Activated naive CD4-positive, alpha-beta T cell treated with anti-CD3 and anti-CD28 coated beads, Interleukin-2, amount 10 ng/mL, durations not matched to agents 7 days and 5 days (primary cell): Measurements from ENCODE around the gene TJP3.
"Not testable (repeated sequence)": the region's sequence is repeated elsewhere in the genome, so short reads cannot be mapped to it uniquely, and the experiment has no call there.

Source experiments
- CTCF ChIA-PET: fragments of 350-600 bp; sonication (Branson Sonifier 250); formaldehyde crosslinking; loops from one replicate; lab custom pipeline; 2021; ENCODE audit warnings: antibody characterized with exemption; lab: Charles Lee
- DNase-seq: peaks from one replicate; pipeline ENCODE4 v3.0.0-alpha.2; 2020
- H3K27ac Mint-ChIP-seq: one replicate; pipeline ENCODE4 v1.8.0; 2021; ENCODE audit warnings: mild to moderate bottlenecking, moderate library complexity, mixed read lengths
- H3K27me3 Mint-ChIP-seq: one replicate; pipeline ENCODE4 v1.8.0; 2021; ENCODE audit warnings: mild to moderate bottlenecking, mixed read lengths
- H3K36me3 Mint-ChIP-seq: one replicate; pipeline ENCODE4 v1.8.0; 2021; ENCODE audit warnings: mixed read lengths
- H3K4me1 Mint-ChIP-seq: one replicate; pipeline ENCODE4 v1.8.0; 2021; ENCODE audit warnings: mixed read lengths
- H3K4me3 Mint-ChIP-seq: one replicate; pipeline ENCODE4 v1.8.0; 2021; ENCODE audit warnings: mild to moderate bottlenecking, moderate library complexity, mixed read lengths
- H3K9me3 Mint-ChIP-seq: one replicate; pipeline ENCODE4 v1.8.0; 2021; ENCODE audit warnings: mixed read lengths

TJP3 gene

DNA sequence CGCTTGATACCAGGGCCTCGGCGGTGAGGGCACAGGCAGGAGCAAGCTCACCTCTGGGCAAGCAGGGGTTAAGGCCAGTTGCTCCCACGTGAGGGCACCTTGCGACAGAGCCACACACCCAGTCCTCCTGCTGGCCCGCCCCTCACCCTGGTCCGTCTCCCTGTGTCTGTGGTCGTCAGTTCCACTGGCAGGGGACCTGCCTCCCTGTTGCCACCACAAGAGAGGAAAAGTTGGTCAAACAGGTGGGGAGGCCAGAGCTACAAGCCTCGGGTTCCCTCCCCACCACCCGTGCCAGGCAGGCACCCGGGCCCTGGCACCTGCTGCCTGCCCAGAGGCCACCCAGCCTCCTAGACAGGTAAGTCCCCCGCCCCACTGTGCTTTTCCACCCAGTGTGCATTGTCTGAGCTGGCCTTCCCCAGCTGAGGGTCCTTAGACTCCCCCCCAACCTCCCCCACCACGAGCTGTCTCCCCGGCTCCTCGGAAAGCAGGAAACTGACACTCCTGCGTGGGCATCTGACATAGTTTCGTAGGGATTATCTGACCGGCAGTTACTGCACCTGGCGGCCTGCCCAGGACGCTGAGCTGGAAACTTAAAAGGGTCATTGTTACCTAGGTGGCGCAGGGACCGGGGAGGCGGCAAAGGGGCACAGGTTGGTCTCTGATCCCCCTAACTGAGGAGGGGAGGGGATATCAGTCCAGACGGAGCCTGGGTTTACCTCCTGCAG lies at the start of gene TJP3:
Gene TJP3, plus strand, starts transcription at position 178 of the 725 bp plus-strand sequence. CDS start 20,049 bp downstream, outside the sequence.
- H3K27me3 Mint-ChIP-seq = peaks cover 63% of the 10 kb centered on the region
- H3K9me3 Mint-ChIP-seq = no peaks in the 10 kb centered on the region
- CTCF ChIA-PET = interaction anchor here (0.7 to 4.5 kb wide), 8 partner anchors 9 to 113 kb away, joined by 3 to 21 read pairs (median 4); no protein-coding TSS in a partner anchor
- H3K4me1 Mint-ChIP-seq = peaks cover 4% of the 10 kb centered on the region
- no peaks in the 10 kb centered on the region for H3K36me3 Mint-ChIP-seq
- no peak for DNase-seq
- H3K27ac Mint-ChIP-seq = no peak within 1 kb of the TSS
- no peak within 1 kb of the TSS for H3K4me3 Mint-ChIP-seq

DNA sequence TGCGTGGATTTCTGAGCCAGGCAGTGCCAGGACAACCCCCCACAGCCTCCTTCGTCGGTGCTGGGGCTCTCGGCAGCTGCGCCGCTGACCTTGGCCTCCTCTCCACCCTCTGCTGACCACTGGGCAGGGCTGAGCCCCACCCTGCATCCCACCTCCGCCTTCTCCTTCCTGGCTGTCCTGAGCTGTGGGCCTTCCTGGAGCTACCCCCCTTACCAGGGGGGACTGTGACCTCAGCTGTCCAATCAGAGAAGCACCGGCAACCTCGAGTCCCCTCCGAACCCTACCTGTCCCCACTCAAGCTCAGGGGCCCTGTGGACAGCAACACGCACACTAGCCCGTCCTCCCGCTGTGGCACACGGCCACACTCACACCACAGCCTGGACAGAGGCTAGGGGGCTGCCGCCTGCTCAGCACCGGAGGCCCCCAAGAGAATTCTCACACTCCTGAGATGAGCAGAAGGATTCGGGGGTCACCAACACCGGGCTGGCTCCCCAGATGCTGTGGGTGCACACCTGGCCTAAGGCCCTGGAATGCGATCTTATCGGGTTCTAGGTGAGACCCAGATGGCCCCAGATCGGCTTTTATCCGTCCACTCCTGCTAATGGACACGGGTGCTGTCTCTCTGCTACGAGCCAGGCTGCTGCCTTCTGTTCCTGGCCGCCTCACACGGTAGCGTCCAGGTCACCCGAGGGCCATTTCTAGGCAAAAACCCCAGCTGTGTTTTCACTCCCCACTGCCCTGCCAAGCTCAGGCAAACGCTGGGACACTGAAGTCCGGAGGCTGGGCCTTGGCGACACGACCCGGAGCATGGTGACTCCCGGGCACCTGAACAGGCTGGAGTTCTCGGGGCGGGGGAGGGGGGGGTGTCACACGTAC lies 49.1 kb upstream of the TJP3 start:
- Mint-ChIP-seq H3K36me3 (peaks cover 13% of the 10 kb centered on the region), H3K4me1 (no peaks in the 10 kb centered on the region), H3K4me3 (no peak overlapping the region), H3K27me3 (no peaks in the 10 kb centered on the region), H3K27ac (no peak overlapping the region), H3K9me3 (no peaks in the 10 kb centered on the region)
- CTCF ChIA-PET = no interaction called here
- DNase-seq = no peak

GRCh38 chr19:3659746-3660112 lies 48.5 kb upstream of the TJP3 start:
- Mint-ChIP-seq H3K9me3 (no peaks in the 10 kb centered on the region), H3K27ac (no peak overlapping the region), H3K36me3 (peaks cover 13% of the 10 kb centered on the region), H3K4me1 (no peaks in the 10 kb centered on the region), H3K4me3 (no peak overlapping the region), H3K27me3 (no peaks in the 10 kb centered on the region)
- CTCF ChIA-PET = no interaction called here
- DNase-seq = no peak

- no peaks in the 10 kb centered on the region for H3K27me3 Mint-ChIP-seq
- DNase-seq = no peak
- H3K36me3 Mint-ChIP-seq = peaks cover 13% of the 10 kb centered on the region
- no peaks in the 10 kb centered on the region for H3K4me1 Mint-ChIP-seq
- H3K27ac Mint-ChIP-seq = no peak overlapping the region
- no peaks in the 10 kb centered on the region for H3K9me3 Mint-ChIP-seq
- CTCF ChIA-PET = interaction anchor here (0.7 to 1.9 kb wide), 2 partner anchors 13 to 47 kb away, joined by 3 to 7 read pairs; partner anchors contain the start of gene TJP3
- H3K4me3 Mint-ChIP-seq = no peak overlapping the region
Observed at GRCh38 chr19:3660493-3661219, 47.5 kb upstream of the TJP3 start.

GRCh38 chr19:3661284-3662238 lies 46.6 kb upstream of the TJP3 start:
- no peak for DNase-seq
- Mint-ChIP-seq H3K27ac (no peak overlapping the region), H3K36me3 (peaks cover 13% of the 10 kb centered on the region), H3K4me3 (no peak overlapping the region), H3K27me3 (no peaks in the 10 kb centered on the region), H3K9me3 (no peaks in the 10 kb centered on the region), H3K4me1 (no peaks in the 10 kb centered on the region)
- CTCF ChIA-PET = interaction anchor here (0.7 to 1.9 kb wide), 3 partner anchors 13 to 49 kb away, joined by 3 to 7 read pairs (median 3); partner anchors contain the start of gene TJP3

DNA sequence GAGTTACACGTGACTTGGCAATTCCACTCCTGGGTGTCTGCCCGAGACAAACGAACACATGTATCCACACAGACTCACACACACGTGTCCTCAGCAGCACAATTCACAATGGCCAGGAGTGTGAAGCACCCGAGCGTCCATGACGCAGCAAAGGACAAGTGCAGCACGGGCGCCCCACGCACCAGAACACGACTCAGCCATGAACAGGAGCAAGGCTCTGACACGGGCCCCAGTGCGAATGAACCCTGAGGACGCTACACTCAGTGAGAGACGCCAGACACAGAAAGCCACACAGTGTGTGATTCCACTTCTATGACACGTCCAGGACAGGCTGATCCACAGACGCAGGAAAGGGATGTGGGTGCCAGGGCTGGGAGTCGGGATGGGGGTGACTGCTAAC lies 44.3 kb upstream of the TJP3 start:
- H3K27ac Mint-ChIP-seq = no peak overlapping the region
- no peaks in the 10 kb centered on the region for H3K4me1 Mint-ChIP-seq
- H3K4me3 Mint-ChIP-seq = no peak overlapping the region
- CTCF ChIA-PET = no interaction called here
- H3K36me3 Mint-ChIP-seq = peaks cover 7% of the 10 kb centered on the region
- no peak for DNase-seq
- H3K27me3 Mint-ChIP-seq = no peaks in the 10 kb centered on the region
- H3K9me3 Mint-ChIP-seq = no peaks in the 10 kb centered on the region

- no peaks in the 10 kb centered on the region for H3K27me3 Mint-ChIP-seq
- CTCF ChIA-PET = interaction anchor here (3.8 to 4.4 kb wide), 2 partner anchors 37 to 42 kb away, joined by 16 to 21 read pairs; partner anchors contain the start of gene TJP3
- peaks cover 7% of the 10 kb centered on the region for H3K36me3 Mint-ChIP-seq
- no peaks in the 10 kb centered on the region for H3K9me3 Mint-ChIP-seq
- no peak overlapping the region for H3K27ac Mint-ChIP-seq
- no peak overlapping the region for H3K4me3 Mint-ChIP-seq
- DNase-seq = no peak
- H3K4me1 Mint-ChIP-seq = no peaks in the 10 kb centered on the region
Observed at GRCh38 chr19:3664879-3665642, 43.1 kb upstream of the TJP3 start.

- Mint-ChIP-seq H3K36me3 (peaks cover 5% of the 10 kb centered on the region), H3K4me3 (no peak overlapping the region), H3K27ac (no peak overlapping the region), H3K27me3 (peaks cover 4% of the 10 kb centered on the region), H3K9me3 (no peaks in the 10 kb centered on the region), H3K4me1 (peaks cover 4% of the 10 kb centered on the region)
- CTCF ChIA-PET = interaction anchor here (0.6 to 4.4 kb wide), 6 partner anchors 31 to 290 kb away, joined by 3 to 21 read pairs (median 8); partner anchors contain the start of genes PIP5K1C and TJP3
- peak; percentile 84 for DNase-seq
Observed at GRCh38 chr19:3665681-3666544, 42.3 kb upstream of the TJP3 start.

- not testable (repeated sequence) for H3K4me1 Mint-ChIP-seq, H3K4me3 Mint-ChIP-seq, H3K36me3 Mint-ChIP-seq, DNase-seq, H3K9me3 Mint-ChIP-seq, H3K27ac Mint-ChIP-seq, H3K27me3 Mint-ChIP-seq
- CTCF ChIA-PET = interaction anchor here (0.8 to 4.4 kb wide), 5 partner anchors 30 to 183 kb away, joined by 3 to 21 read pairs (median 9); partner anchors contain the start of genes PIP5K1C and TJP3
Observed at GRCh38 chr19:3666545-3666856, 41.7 kb upstream of the TJP3 start.

- H3K36me3 Mint-ChIP-seq = peaks cover 5% of the 10 kb centered on the region
- H3K27me3 Mint-ChIP-seq = peaks cover 13% of the 10 kb centered on the region
- DNase-seq = no peak
- no peak overlapping the region for H3K4me3 Mint-ChIP-seq
- no peak overlapping the region for H3K27ac Mint-ChIP-seq
- no peaks in the 10 kb centered on the region for H3K9me3 Mint-ChIP-seq
- CTCF ChIA-PET = interaction anchor here (1.7 to 4.4 kb wide), 4 partner anchors 29 to 40 kb away, joined by 8 to 21 read pairs (median 12); partner anchors contain the start of genes PIP5K1C and TJP3
- peaks cover 15% of the 10 kb centered on the region for H3K4me1 Mint-ChIP-seq
Observed at GRCh38 chr19:3667037-3667638, 41.0 kb upstream of the TJP3 start.

- no peak overlapping the region for H3K27ac Mint-ChIP-seq
- H3K27me3 Mint-ChIP-seq = peaks cover 15% of the 10 kb centered on the region
- CTCF ChIA-PET = interaction anchor here (1.1 to 4.4 kb wide), 5 partner anchors 29 to 57 kb away, joined by 3 to 21 read pairs (median 9); partner anchors contain the start of genes PIP5K1C and TJP3
- no peaks in the 10 kb centered on the region for H3K9me3 Mint-ChIP-seq
- H3K36me3 Mint-ChIP-seq = peaks cover 5% of the 10 kb centered on the region
- no peak for DNase-seq
- no peak overlapping the region for H3K4me3 Mint-ChIP-seq
- peaks cover 19% of the 10 kb centered on the region for H3K4me1 Mint-ChIP-seq
Observed at GRCh38 chr19:3667766-3668165, 40.4 kb upstream of the TJP3 start.
